ENCODE data around the gene CRYBG3. TPM values are rescaled to one million over a fixed set of nuclear protein-coding genes. Genes with fewer than 3 reads are reported as not detected.

CRYBG3 gene
- total RNA-seq, 1 donor from 2014 or later = 18.5 TPM

DNA sequence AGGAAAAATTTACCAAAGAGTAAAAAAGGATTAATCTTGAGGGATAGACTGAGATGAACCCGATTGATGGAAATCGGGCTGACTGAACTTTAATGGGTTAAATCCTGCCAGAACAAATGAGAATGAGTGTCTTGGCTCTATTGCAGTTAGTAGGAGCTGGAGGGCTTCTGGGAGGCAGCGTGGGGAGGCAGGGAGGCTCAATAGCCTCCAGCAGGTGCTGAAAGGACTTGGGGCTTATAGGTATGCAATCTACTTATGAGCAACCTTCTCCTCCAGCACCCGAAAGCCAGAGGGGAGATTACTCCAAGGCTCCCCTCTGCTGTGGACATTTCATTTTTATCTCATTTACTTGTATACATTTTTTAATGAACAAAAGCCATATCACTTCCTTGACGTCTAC is 1.0 kb upstream of the CRYBG3 start:
- TF ChIP-seq, protein P1, sequence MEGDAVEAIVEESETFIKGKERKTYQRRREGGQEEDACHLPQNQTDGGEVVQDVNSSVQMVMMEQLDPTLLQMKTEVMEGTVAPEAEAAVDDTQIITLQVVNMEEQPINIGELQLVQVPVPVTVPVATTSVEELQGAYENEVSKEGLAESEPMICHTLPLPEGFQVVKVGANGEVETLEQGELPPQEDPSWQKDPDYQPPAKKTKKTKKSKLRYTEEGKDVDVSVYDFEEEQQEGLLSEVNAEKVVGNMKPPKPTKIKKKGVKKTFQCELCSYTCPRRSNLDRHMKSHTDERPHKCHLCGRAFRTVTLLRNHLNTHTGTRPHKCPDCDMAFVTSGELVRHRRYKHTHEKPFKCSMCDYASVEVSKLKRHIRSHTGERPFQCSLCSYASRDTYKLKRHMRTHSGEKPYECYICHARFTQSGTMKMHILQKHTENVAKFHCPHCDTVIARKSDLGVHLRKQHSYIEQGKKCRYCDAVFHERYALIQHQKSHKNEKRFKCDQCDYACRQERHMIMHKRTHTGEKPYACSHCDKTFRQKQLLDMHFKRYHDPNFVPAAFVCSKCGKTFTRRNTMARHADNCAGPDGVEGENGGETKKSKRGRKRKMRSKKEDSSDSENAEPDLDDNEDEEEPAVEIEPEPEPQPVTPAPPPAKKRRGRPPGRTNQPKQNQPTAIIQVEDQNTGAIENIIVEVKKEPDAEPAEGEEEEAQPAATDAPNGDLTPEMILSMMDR (IDR thresholded peaks at IDR 0.05; ENCODE audit: unreplicated experiment) = no peak
- peaks cover 4% of the 10 kb centered on the region for H3K36me3 Mint-ChIP-seq (ENCODE audit: low read depth, unreplicated experiment)
- no peaks in the 10 kb centered on the region for H3K9me3 Mint-ChIP-seq (ENCODE audit: unreplicated experiment)
- H3K27me3 Mint-ChIP-seq (ENCODE audit: unreplicated experiment) = peaks cover 17% of the 10 kb centered on the region
- no peak overlapping the region for H3K27ac Mint-ChIP-seq (ENCODE audit: unreplicated experiment)
- no peak for DNase-seq (ENCODE audit: low spot score)
- H3K4me1 Mint-ChIP-seq (ENCODE audit: unreplicated experiment) = peaks cover 23% of the 10 kb centered on the region
- peak overlapping the region; percentile 92 for H3K4me3 Mint-ChIP-seq (ENCODE audit: unreplicated experiment)

DNA sequence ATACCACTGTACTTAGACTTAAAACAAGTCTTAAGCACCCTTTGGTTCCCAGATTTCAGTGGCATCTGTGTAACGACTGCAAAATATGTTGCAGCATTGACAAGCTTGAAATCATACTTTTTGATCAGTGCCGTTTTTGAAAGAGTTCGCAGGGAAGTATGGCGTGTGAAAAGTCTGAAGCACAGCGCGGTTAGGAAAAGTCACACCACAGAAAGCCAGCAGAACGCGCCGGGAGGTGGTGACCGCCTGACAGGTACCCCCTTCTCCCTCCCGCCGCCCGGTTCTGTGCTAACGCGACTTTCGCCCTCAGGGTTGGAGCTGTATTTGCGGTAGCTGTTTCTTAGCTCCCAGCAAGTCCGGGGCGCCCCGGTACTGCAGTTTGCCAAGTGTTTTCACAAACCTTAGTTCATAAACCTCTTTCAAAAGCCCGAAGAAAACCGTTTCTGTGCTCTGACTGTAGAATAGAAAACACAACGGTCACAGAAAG is 481 bp upstream of the CRYBG3 start:
- peaks cover 4% of the 10 kb centered on the region for H3K36me3 Mint-ChIP-seq (ENCODE audit: low read depth, unreplicated experiment)
- peak; percentile 43 for DNase-seq (ENCODE audit: low spot score)
- TF ChIP-seq, protein P1 (IDR thresholded peaks at IDR 0.05; ENCODE audit: unreplicated experiment) = no peak
- peak overlapping the region; percentile 63 for H3K27ac Mint-ChIP-seq (ENCODE audit: unreplicated experiment)
- H3K4me3 Mint-ChIP-seq (ENCODE audit: unreplicated experiment) = peak overlapping the region; percentile 92
- H3K9me3 Mint-ChIP-seq (ENCODE audit: unreplicated experiment) = no peaks in the 10 kb centered on the region
- peaks cover 17% of the 10 kb centered on the region for H3K27me3 Mint-ChIP-seq (ENCODE audit: unreplicated experiment)
- H3K4me1 Mint-ChIP-seq (ENCODE audit: unreplicated experiment) = peaks cover 23% of the 10 kb centered on the region

DNA sequence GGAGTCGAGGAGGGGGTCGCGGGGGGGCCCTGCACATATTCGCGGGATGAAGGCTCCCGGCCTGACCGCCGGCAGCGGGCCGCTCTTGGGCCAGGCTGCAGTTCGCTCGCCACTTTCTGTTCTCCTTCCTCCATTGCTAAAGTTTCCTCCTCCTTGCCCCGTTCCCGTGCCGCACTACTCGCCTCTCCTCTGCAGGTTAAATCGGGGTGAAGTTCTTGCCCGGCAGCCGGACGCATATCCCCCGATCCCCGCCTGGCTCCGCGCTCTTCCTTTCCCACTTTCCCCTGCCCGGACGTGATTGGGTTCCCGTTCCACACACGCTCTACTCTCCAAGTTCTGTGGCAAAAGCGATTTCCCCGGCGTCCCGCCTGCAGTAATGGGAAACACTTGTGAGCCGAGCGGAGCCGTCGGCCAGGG is 556 bp downstream of the CRYBG3 start:
- Mint-ChIP-seq H3K36me3 (ENCODE audit: low read depth, unreplicated experiment) (peaks cover 4% of the 10 kb centered on the region), H3K4me1 (ENCODE audit: unreplicated experiment) (peaks cover 23% of the 10 kb centered on the region), H3K27me3 (ENCODE audit: unreplicated experiment) (peaks cover 17% of the 10 kb centered on the region), H3K9me3 (ENCODE audit: unreplicated experiment) (no peaks in the 10 kb centered on the region), H3K4me3 (ENCODE audit: unreplicated experiment) (peak overlapping the region; percentile 100), H3K27ac (ENCODE audit: unreplicated experiment) (peak overlapping the region; percentile 97)
- DNase-seq (ENCODE audit: low spot score) = peak; percentile 63
- TF ChIP-seq, protein P1 (IDR thresholded peaks at IDR 0.05; ENCODE audit: unreplicated experiment) = no peak

DNA sequence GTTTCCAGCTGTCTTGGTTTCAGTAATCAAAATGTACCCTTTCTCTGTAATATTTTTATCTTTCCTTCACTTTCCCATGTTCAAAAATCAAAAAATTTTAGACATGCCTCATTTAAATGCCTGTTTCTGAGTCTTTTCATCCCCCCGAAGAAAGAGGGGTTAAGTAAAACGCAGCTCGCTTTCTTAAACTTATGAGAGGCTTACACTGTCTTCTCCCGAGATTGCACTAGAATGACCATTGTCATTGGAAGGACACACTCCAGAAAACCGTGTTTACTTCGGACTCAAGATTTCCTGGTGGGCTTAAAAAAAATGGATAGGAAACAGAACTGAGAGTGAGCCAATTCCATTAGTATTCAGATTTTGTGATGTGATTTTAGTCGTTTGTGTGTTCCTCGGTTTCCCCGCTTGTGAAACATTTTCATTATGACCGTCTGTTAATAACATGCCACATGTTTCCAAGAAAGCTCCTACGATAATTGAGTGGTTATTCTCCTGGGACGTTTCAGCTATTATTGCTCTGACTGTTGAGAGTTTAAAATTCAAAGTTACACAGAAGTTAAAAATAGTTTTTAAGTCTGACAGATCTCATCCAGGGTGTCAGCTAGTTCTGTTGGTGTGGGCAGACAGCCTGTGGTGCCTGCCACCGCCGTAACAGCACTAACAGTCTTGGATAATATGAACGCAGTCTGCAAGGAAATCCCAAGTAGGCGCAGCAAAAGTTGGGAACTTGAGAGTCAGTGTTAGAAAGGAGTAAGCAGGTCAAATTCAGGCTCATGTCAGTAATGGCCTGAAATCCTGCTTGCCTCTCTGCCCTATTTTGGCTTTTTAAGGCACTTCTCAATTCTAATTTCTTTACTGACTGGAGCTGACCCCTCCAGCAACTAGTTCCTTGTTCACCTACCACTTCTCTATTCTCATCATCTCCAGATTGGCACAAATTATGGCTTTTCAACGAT is 1.5 kb downstream of the CRYBG3 start:
- TF ChIP-seq, protein P1 (IDR thresholded peaks at IDR 0.05; ENCODE audit: unreplicated experiment) = no peak
- Mint-ChIP-seq H3K36me3 (ENCODE audit: low read depth, unreplicated experiment) (peaks cover 4% of the 10 kb centered on the region), H3K27ac (ENCODE audit: unreplicated experiment) (peak overlapping the region; percentile 97), H3K27me3 (ENCODE audit: unreplicated experiment) (peaks cover 17% of the 10 kb centered on the region), H3K4me3 (ENCODE audit: unreplicated experiment) (peak overlapping the region; percentile 100), H3K4me1 (ENCODE audit: unreplicated experiment) (peaks cover 23% of the 10 kb centered on the region), H3K9me3 (ENCODE audit: unreplicated experiment) (no peaks in the 10 kb centered on the region)
- no peak for DNase-seq (ENCODE audit: low spot score)

DNA sequence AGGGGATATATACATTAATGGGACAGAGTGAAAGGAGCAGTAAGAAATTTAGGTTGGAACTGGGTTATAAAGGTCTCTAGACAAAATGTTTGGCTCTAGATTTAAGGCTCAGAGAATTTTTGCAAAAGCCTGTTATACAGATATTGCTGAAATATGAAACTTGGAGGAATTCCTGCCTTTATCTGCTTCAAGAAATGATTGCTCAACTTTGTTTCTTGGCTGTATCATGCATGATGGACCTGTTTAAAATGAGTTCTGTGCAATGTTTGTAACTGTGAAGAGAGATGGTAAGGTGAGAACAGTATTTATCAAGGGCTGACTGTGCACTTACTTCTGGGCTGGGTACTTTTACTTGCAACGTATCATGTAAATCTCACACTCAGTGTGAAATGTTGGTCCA is 3.3 kb downstream of the CRYBG3 start:
- Mint-ChIP-seq H3K9me3 (ENCODE audit: unreplicated experiment) (no peaks in the 10 kb centered on the region), H3K4me3 (ENCODE audit: unreplicated experiment) (no peak overlapping the region), H3K27me3 (ENCODE audit: unreplicated experiment) (peaks cover 17% of the 10 kb centered on the region), H3K27ac (ENCODE audit: unreplicated experiment) (no peak overlapping the region), H3K36me3 (ENCODE audit: low read depth, unreplicated experiment) (peaks cover 4% of the 10 kb centered on the region), H3K4me1 (ENCODE audit: unreplicated experiment) (peaks cover 23% of the 10 kb centered on the region)
- TF ChIP-seq, protein P1 (IDR thresholded peaks at IDR 0.05; ENCODE audit: unreplicated experiment) = no peak
- no peak for DNase-seq (ENCODE audit: low spot score)
